ENCODE data around the gene CYS1. TPM values are rescaled to one million over a fixed set of nuclear protein-coding genes. Genes with fewer than 3 reads are reported as not detected.

CYS1 gene
- total and polyA plus RNA-seq, 2 of the 13 experiments (the other 11 are each of a cell fraction or from before 2014, with no cell fraction given) = 0.04 TPM; not detected in 1

DNA sequence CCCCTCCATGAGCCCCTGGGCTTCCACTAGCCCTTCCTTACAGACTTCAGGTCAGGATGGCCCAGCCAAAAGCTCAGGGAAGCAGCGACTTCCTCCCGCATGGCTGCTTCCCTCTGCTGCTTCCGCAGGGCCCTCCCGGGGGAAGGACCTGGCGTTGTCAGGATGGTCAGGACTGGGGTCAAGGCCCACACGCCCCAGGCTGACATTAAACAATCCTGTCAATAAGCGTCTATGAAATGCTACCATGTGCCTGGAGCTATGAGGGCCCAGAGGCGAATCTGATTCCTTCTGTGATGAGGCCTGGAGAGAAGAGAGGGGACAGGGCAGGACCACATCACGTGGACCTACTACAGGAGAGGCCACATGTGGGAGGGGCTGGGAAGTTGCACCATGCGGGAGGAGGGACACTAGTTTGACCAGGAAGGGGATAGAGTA is 17.3 kb downstream of the CYS1 start (continued):
- TF ChIP-seq, protein P1, sequence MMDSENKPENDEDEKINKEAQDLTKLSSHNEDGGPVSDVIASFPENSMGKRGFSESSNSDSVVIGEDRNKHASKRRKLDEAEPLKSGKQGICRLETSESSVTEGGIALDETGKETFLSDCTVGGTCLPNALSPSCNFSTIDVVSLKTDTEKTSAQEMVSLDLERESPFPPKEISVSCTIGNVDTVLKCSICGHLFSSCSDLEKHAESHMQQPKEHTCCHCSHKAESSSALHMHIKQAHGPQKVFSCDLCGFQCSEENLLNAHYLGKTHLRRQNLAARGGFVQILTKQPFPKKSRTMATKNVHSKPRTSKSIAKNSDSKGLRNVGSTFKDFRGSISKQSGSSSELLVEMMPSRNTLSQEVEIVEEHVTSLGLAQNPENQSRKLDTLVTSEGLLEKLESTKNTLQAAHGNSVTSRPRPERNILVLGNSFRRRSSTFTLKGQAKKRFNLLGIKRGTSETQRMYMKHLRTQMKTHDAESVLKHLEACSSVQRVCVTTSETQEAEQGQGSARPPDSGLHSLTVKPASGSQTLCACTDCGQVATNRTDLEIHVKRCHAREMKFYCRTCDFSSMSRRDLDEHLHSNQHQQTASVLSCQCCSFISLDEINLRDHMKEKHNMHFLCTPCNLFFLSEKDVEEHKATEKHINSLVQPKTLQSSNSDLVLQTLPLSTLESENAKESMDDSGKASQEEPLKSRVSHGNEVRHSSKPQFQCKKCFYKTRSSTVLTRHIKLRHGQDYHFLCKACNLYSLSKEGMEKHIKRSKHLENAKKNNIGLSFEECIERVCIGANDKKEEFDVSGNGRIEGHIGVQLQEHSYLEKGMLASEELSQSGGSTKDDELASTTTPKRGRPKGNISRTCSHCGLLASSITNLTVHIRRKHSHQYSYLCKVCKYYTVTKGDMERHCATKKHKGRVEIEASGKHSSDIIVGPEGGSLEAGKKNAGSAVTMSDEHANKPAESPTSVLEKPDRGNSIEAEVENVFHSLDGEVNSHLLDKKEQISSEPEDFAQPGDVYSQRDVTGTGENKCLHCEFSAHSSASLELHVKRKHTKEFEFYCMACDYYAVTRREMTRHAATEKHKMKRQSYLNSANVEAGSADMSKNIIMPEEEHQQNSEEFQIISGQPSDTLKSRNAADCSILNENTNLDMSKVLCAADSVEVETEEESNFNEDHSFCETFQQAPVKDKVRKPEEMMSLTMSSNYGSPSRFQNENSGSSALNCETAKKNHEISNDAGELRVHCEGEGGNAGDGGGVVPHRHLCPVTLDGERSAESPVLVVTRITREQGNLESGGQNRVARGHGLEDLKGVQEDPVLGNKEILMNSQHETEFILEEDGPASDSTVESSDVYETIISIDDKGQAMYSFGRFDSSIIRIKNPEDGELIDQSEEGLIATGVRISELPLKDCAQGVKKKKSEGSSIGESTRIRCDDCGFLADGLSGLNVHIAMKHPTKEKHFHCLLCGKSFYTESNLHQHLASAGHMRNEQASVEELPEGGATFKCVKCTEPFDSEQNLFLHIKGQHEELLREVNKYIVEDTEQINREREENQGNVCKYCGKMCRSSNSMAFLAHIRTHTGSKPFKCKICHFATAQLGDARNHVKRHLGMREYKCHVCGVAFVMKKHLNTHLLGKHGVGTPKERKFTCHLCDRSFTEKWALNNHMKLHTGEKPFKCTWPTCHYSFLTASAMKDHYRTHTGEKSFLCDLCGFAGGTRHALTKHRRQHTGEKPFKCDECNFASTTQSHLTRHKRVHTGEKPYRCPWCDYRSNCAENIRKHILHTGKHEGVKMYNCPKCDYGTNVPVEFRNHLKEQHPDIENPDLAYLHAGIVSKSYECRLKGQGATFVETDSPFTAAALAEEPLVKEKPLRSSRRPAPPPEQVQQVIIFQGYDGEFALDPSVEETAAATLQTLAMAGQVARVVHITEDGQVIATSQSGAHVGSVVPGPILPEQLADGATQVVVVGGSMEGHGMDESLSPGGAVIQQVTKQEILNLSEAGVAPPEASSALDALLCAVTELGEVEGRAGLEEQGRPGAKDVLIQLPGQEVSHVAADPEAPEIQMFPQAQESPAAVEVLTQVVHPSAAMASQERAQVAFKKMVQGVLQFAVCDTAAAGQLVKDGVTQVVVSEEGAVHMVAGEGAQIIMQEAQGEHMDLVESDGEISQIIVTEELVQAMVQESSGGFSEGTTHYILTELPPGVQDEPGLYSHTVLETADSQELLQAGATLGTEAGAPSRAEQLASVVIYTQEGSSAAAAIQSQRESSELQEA (CRISPR knock-in tag; IDR thresholded peaks at IDR 0.05; ENCODE audit: not compliant biosample characterization) = no peak
- no peak for TF ChIP-seq PRMT3 (CRISPR knock-in tag; IDR thresholded peaks at IDR 0.05; ENCODE audit: borderline replicate concordance, low read depth)
- no peak for TF ChIP-seq ATF7-NPFF (CRISPR knock-in tag; IDR thresholded peaks at IDR 0.05; ENCODE audit: low read depth)
- TF ChIP-seq MAFG (CRISPR knock-in tag; IDR thresholded peaks at IDR 0.05) = no peak
- TF ChIP-seq, protein P2, sequence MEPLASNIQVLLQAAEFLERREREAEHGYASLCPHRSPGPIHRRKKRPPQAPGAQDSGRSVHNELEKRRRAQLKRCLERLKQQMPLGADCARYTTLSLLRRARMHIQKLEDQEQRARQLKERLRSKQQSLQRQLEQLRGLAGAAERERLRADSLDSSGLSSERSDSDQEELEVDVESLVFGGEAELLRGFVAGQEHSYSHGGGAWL (CRISPR knock-in tag; IDR thresholded peaks at IDR 0.05) = no peak
- no peak for TF ChIP-seq DMAP1 (CRISPR knock-in tag; IDR thresholded peaks at IDR 0.05)
- TF ChIP-seq GZF1 (CRISPR knock-in tag; IDR thresholded peaks at IDR 0.05) = 0 out of 2 replicates have a peak, but pooled peaks have one; percentile 45
- TF ChIP-seq SALL1 (CRISPR knock-in tag; IDR thresholded peaks at IDR 0.05) = peak; percentile 75
- TF ChIP-seq IRF1 (CRISPR knock-in tag; IDR thresholded peaks at IDR 0.05; ENCODE audit: low read depth) = no peak
- no peak for TF ChIP-seq TAF1 (CRISPR knock-in tag; IDR thresholded peaks at IDR 0.05)
- 0 out of 2 replicates have a peak, but pooled peaks have one; percentile 17 for TF ChIP-seq POGZ (CRISPR knock-in tag; IDR thresholded peaks at IDR 0.05)
- TF ChIP-seq CEBPG (CRISPR knock-in tag; IDR thresholded peaks at IDR 0.05) = peak; percentile 60
- TF ChIP-seq, protein P3, sequence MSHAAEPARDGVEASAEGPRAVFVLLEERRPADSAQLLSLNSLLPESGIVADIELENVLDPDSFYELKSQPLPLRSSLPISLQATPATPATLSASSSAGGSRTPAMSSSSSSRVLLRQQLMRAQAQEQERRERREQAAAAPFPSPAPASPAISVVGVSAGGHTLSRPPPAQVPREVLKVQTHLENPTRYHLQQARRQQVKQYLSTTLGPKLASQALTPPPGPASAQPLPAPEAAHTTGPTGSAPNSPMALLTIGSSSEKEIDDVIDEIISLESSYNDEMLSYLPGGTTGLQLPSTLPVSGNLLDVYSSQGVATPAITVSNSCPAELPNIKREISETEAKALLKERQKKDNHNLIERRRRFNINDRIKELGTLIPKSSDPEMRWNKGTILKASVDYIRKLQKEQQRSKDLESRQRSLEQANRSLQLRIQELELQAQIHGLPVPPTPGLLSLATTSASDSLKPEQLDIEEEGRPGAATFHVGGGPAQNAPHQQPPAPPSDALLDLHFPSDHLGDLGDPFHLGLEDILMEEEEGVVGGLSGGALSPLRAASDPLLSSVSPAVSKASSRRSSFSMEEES (CRISPR knock-in tag; IDR thresholded peaks at IDR 0.05) = peak; percentile 64; the same call in 1 of the 2 replicates
- 0 out of 2 replicates have a peak, but pooled peaks have one; percentile 19 for TF ChIP-seq ZNF609 (CRISPR knock-in tag; IDR thresholded peaks at IDR 0.05; ENCODE audit: borderline replicate concordance)

Data from HepG2 (cell line).